Hematopoietic multipotent progenitor cell treated with erythropoietin and hydrocortisone succinate and interleukin-3 and kit ligand, for 6 days (in vitro differentiated cells): Measurements from ENCODE around the gene GOLGA3.

Experiments used
- DNase-seq: peaks from one replicate; pipeline ENCODE4 v3.0.0-alpha.2; 2015

The GOLGA3 gene

DNA sequence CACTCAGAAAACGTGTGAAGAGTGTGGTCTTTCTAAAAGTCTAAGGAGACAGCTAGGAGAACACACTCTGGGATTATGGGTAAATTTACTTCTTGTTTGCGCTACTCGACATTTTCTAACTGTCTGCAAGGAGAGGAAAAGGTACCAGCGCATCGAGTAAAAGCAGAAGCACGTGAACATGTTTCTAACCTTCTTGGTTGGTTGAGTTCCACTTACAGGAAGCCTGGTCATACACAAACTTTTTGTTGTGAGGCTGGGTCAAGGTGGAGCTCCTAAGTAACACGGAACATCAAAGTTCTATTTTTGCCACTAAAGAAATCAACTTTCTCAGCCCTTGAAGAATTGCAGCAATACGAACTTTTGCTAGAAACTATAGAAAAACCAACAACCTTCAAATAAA is 87.0 kb downstream of the GOLGA3 start:
- DNase-seq, result no peak

DNA sequence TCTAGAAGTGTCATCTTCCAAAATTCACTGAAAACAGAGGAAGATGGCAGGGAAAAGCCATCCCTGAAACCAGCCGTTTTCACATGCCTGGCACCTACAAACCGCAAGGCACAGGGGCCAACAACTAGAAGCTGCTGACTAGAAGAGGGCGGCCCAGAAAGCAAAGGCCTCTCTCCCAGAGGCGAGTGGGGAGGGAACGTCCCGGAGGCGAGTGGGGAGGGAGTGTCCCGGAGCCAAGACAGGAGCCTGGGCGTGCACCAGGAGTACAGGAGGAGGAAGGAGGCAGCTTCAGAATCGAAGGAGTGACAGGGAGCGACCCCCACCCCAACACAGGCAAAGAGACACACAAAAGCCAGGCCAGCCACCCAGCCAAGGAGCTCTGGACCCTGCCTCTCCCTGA is 88.0 kb downstream of the GOLGA3 start:
- no peak for DNase-seq

DNA sequence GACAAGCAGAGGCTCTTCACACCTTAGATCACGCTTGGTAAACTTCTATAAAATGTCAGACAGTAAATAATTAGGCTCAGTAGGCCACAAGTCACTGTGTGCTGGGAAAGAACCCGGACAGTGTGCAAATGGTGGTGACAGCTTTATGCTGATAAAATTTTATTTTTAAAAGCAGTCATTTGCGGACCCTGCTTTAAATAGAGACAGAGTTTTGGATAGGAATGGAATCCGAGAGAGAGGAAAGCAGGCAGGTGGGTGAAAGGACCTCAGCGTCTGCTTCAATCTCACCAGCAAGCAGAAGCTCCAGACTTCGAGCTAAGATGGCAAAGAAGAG is 88.4 kb downstream of the GOLGA3 start:
- DNase-seq, result no peak

DNA sequence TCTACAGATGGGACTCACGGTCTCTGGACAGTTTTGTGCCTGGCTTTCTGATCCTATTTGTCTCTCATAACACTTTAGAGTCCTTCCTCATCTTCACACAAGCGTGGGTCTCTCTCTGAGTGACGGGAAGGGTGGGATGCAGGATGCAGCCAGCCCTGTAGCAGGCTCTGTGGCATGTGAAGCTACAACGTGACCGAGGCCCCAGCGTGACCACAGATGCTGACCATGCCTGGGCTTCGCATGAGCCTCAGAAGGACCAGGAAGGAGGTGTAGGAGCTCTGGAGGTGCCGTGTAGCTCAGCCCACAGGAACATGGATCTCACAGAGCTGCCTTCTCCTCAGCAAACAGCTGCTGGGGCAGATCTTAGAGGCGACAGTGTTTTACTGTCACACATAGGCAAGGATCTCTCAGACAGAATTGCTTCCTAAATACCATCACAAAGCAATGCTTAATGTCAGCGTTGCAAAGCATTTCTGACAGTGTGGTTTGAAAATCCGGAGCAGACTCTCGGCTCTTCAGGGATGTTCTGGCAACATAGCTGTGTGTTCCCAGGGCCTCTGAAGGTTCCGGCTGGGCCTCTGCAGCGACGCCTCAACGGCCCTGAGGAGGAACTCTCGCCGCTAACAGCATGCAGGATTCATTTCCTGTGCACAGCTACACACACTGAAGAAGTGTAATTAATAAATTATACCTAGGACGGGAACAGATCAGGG is 88.9 kb downstream of the GOLGA3 start:
- no peak for DNase-seq

GRCh38 chr12:132736913-132737312 is 91.8 kb downstream of the GOLGA3 start:
- DNase-seq, result no peak

DNA sequence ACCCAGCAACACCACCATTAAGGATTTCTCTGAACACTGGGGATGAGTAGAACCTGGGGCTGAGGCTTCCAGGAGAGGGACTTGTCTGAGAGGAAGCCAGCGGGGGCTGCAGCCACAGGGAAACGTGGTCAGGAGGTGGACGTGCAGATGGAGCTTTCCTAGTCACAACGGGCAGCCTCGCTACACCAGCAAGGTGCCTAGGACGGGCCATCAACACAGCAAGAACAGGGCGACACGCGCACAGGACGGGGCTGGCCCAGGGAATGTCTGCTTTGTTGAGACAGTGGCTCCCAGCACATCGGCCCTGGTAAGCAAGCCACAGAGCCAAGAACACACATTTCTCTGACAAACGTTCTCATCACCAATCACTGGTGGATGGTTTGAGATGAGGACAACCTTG is 92.3 kb downstream of the GOLGA3 start:
- DNase-seq, result no peak

GRCh38 chr12:132735496-132735895 is 93.2 kb downstream of the GOLGA3 start:
- DNase-seq, result no peak

DNA sequence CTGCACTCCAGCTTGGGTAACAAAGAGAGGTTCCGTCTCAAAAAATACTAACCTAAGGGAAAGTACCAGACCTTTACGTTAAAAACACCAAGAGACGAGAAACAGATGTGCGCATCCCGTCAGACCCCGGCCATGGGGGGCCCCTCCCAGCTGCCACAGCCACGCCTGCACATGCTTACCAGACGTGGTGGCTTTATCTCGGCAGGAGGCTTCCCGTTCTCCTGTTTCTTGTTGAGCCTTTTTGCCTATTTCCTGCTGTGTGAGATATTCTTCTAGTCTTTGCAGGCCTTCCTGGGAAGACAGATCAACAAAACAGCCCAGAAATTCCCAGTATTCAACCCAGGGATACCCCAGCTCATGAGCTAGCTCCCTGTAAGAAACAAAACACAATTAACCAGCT is 94.5 kb downstream of the GOLGA3 start:
- DNase-seq, result no peak

- no peak for DNase-seq
These were observed 97.1 kb downstream of the GOLGA3 start for GRCh38 chr12:132731574-132731973.

DNA sequence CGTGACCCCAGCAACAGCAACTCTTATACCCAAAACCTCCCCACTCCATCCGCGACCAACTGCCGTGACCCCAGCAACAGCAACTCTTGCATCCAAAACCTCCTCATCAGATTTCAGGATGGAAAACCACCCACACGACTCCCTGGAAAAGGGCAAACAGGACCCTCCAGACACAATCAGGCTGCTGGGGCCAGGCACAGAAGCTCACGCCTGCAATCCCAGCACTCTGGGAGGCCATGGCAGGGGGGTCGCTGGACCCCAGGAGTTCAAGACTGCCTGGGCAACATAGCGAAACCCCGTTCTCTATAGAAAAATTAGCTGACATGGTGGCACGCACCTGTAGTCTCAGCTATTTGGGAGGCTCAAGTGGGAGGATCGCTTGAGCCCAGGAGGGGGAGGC is 98.3 kb downstream of the GOLGA3 start:
- DNase-seq, result no peak

DNA sequence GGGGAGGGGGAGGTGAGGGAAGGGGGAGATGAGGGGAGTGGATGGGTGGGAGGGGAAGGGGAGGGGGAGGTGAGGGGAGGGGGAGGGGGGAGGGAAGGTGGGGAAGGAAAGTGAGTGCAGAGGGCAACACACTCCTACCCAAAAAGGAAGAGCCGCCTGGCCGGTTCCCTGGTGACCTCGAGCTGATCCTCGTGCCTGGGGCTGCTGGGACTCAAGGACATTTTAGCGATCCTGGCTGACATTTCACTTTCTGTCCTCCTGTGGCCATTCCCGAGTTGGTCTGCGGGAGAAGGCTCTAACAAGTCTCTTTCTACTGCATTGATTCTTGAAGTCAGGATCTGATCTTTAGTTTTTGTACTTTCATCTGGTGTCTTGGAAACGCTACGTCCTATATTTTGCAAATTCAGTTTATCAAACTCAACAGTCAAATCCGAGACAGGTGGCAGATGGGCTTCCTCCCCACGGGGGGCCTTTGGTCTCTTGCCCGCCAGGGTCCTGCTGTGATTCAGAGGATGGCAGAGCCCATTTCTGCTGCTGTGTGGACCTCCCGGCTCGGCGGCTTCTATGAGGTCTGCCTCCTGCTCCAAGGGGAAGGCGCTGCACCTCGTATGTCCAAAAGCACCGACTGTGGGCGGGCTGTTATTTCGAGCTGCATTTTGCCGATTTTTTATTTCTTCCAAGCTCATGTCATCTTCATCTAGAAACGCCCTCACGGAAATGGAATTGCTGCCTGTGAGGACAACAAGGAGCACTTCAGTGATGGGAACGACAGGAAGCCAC is 98.9 kb downstream of the GOLGA3 start:
- peak; percentile 27 for DNase-seq

- DNase-seq, result no peak
These were observed 100.2 kb downstream of the GOLGA3 start for GRCh38 chr12:132728502-132728901.

DNA sequence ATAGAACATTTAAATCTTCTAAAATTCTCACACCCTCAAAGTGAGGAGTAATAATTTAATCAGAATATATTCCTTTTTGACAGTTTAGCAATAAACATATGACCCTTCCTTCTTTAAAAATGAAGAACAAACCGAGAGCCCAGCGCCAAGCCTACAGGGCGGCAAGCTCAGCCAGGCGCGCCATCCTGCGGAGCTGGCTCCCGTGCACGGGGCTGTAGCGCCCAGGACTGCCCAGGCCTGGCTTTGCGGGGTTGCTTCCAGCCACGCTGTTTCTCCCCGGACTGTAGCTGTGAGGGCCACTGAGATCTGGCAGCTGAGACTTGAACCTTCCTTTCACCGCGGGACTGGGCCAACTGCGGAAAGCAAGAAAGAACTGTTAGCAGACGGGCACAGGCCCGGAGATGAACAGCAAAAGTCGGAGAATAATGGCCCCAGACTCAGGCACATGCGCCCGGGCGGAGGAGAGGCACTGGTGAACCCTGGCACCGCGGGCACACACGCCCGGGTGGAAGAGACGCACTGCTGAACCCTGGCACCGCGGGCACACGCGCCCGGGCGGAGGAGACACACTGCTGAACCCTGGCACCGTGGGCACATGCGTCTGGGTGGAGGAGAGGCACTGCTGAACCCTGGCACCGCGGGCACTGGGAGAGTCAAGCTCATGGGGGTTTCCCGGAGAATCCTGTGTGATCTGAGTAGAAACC is 101.4 kb downstream of the GOLGA3 start:
- DNase-seq, result no peak

DNA sequence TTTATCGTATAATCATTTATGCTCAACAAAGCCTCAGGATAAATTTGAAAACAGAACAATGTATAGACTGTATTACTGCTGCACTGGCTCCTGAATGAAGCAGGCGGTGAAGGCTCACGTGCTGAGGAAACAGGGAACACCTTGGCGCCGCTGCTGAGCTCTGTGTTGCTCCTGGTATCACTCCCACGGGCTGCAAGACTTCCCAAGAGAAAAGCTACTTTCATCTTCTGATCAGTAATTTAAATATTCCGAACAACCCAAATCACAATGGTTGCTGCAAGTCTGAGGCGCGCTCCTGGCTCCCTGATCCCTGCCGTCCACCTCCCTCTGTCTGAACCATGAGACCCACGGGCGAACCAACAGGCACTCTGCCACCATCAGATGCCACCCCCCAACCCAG is 102.3 kb downstream of the GOLGA3 start:
- no peak for DNase-seq

GRCh38 chr12:132724506-132725241 is 104.0 kb downstream of the GOLGA3 start:
- DNase-seq, result no peak

DNA sequence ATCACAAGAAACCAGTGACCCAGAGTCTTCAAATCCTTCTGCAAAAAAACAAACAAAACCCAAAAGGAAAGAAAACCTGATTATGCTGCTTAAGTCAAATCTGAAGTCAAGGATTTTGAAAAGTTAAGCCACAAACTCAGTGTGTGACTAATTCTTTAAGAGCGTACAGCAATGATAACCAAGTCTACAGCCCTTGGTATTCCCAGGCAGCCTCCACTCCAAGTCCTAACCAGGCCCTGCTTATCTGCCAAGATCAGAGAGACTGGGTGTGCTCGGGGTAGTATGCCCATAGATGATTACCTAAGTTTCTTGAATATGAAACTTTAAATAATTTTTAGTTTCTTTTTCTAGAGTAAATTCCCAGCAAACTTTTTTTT is 104.9 kb downstream of the GOLGA3 start:
- peak; percentile 41 for DNase-seq

DNA sequence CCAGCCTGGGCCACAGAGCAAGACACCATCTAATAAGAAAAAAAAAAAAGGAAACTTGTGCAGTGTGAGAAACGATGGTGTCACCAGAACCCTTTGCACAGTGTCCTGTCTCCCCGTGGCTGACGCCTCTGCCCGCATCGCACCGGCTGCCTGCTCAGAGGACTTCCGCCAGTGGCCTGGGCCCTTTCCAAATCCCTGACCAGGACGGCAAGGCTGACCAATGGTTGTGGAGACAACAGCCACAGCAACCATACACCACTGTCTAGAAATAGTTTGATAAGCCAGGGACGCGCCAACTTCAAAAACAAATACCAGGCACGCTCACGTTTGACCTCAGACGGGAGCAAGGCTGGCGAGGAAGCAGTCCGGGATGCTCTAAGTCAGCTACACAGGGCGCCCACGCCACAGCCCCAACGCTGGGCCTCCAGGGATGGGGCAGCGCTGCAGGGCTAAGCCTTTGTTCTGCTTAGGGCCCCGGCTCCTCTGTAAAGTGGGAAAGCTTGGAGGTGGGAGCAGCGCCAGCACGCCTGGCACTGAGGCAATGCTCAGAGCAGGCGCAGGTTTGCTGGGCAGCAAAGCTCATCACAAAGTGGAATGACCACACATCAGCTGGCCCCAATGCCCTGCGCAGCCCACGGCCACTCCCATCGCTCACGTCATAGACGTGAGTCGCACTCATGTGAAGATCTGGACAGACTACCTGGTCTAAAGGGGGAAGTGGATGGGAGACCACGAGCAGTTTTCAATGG is 105.5 kb downstream of the GOLGA3 start:
- no peak for DNase-seq

- DNase-seq, result no peak
These were observed 107.9 kb downstream of the GOLGA3 start for GRCh38 chr12:132720606-132721345.

DNA sequence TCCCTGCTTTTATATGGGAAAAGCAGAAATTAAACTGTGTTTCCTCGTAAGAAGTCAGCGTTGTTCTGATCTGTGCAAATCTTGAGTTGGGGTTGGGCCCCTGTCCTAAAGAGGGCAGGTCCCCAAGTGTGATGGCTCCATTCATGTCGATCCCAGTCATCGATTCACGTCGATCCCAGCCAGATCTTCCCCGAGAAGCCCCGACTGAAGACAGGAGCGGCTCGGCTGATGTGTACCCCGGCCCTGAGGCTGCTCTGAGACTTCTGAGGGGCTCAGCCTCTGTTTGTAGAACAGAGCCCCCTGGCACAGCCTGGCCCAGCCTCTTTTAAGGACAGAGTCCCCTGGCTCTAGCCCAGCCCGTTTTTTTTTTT is 108.7 kb downstream of the GOLGA3 start:
- no peak for DNase-seq

DNA sequence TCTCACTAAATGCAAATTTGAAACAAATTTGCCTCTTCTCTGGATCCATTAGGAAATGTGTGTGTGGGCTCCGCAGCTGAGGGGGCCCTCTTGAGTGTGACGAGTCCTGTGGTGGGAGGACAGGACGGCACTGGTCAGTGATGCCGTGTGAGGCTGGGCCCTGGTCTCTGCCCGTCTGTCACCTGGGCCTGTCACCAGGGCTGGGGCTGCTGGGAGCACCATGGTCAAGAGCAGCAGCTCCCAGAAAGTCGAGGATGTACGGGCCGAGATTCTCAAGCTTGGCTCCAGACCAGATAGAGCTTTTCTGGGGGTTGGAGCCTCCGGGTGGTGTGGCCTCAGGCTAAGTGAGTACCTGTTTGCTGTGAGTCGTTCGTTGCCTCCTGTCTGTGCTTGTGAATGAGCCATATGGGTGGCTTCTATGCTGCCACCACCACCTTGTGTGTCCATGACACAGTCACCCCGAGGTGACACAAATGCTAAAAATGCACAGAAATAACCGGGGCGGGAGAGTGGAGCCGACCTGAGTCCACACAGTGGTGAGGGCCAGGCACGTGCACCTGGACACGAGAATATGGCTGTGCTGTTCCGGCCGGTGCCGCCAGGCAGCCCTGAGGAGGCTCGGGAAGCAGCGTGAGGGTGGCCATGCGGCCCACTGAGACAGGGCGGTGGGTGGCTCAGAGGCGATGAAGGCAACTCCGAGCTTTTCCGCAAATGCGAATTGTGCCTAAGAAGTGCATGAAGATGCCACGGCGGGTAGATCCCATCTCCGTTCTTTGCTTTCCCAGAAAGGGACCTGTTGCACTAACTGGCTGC is 109.3 kb downstream of the GOLGA3 start:
- no peak for DNase-seq
